Effector memory CD8-positive, alpha-beta T cell (primary cell): ENCODE results near the gene MACIR.
"Not testable (repeated sequence)": the region's sequence is repeated elsewhere in the genome, so short reads cannot be mapped to it uniquely, and the experiment has no call there.

Source experiments
- ATAC-seq: fragments of 150-1000 bp; cut with Tn5 transposase; replicated peaks from 2 replicates; pipeline ENCODE4 v1.10.0; 2021; ENCODE audit warnings: mild to moderate bottlenecking, moderate library complexity
- DNase-seq, 3 experiments: peaks; one replicate each; pipeline ENCODE4 v3.0.0; 2021
- H3K27ac Mint-ChIP-seq, 2 donors: one replicate each; pipeline ENCODE4 v1.8.0; 2022; ENCODE audit warnings: mild to moderate bottlenecking in 2 of 2, mixed read lengths in 2 of 2, moderate library complexity in 2 of 2
- H3K27me3 Mint-ChIP-seq, 2 donors: one replicate each; pipeline ENCODE4 v1.8.0; 2022; ENCODE audit warnings: mixed read lengths in 2 of 2
- H3K36me3 Mint-ChIP-seq: one replicate; pipeline ENCODE4 v1.8.0; 2022; ENCODE audit warnings: mild to moderate bottlenecking, moderate library complexity, mixed read lengths; ENCODE audit not compliant: insufficient read depth
- H3K4me1 Mint-ChIP-seq, 2 donors: one replicate each; pipeline ENCODE4 v1.8.0; 2022; ENCODE audit warnings: low read depth in 2 of 2, mixed read lengths in 2 of 2
- H3K4me3 Mint-ChIP-seq, 2 donors: one replicate each; pipeline ENCODE4 v1.8.0; 2022; ENCODE audit warnings: mild to moderate bottlenecking in 2 of 2, mixed read lengths in 2 of 2, moderate library complexity in 2 of 2
- H3K9me3 Mint-ChIP-seq, 2 donors: one replicate each; pipeline ENCODE4 v1.8.0; 2022; ENCODE audit warnings: mixed read lengths in 2 of 2
- total RNA-seq, 9 experiments: gene quantifications; one replicate each; lab custom pipeline; 2026; lab: John Stamatoyannopoulos, UW

The MACIR gene
- total RNA-seq, result 1.6 to 11.6 (median 6.2) reads per million in 9 experiments

DNA sequence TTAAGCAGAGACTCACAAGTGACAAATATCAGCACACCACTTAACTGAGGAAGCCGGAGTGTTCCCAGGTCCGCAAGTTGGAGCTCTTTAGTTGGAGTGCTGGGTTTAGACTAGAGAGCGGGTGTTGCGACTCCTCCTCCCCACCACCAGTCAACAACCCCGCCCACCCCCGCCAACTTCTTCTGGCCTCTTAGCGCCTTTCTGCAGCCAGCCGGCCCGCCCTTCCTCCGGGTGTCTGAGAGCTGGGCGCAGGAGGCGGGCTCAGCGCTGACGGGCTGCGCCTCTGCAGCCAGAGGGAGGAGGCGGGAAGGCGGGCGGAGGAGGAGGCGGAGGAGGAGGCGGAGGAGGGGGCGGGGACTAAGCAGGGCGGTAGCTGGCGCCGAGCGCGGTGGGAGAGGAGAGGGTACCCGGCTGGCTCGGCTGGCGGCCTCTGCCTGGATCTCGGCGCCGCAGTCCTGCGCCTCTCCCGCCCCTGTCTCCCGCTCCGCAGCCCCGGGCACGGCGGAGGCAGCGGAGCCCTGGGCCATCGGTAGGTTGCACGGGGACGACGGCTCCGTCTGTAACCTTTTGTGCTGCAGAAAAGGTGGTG, at the start of gene MACIR:
TSS of gene MACIR (plus strand) at position 396 of the 589 bp plus-strand sequence. CDS start 17,157 bp downstream, outside the sequence.
- no peaks in the 10 kb centered on the region for H3K9me3 Mint-ChIP-seq
- DNase-seq (peak; percentile 87 to 93 (median 90)), ATAC-seq (peak; percentile 90)
- peaks cover 10 to 15% of the 10 kb centered on the region in 2 donors for H3K4me1 Mint-ChIP-seq
- peaks cover 4% of the 10 kb centered on the region for H3K36me3 Mint-ChIP-seq
- H3K27me3 Mint-ChIP-seq, result peaks cover 11 to 21% of the 10 kb centered on the region in 2 donors
- H3K27ac Mint-ChIP-seq, result peak within 1 kb of the TSS; percentile 12 to 92
- H3K4me3 Mint-ChIP-seq, result peak within 1 kb of the TSS; percentile 81 to 86

DNA sequence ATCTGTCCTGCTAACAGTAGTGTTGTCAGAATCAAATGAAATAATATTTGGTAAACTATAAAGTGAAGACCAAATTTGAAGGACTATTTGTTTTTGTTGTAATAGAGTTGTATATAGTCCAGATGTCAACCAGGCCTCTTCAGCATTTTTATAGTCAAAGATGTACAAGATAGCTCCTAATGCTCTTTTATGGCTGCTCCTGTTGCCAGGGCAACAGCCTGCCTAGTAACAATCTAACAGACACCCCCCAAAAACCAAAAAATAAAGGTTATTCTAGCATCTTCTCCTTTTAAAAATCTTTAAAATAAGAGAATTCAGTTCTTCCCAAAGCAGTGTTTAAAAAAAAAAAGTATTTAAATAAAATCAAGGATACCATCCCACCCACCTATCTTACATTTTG, 49.5 kb upstream of the MACIR start:
- ATAC-seq, result no peak
- Mint-ChIP-seq H3K4me3 (no peak overlapping the region), H3K4me1 (peaks cover 15% of the 10 kb centered on the region in 2 donors), H3K9me3 (no peaks in the 10 kb centered on the region), H3K27me3 (no peaks in the 10 kb centered on the region), H3K27ac (peak overlapping the region in 1 of 2 donors; percentile 1), H3K36me3 (no peaks in the 10 kb centered on the region)
- no peak for DNase-seq

DNA sequence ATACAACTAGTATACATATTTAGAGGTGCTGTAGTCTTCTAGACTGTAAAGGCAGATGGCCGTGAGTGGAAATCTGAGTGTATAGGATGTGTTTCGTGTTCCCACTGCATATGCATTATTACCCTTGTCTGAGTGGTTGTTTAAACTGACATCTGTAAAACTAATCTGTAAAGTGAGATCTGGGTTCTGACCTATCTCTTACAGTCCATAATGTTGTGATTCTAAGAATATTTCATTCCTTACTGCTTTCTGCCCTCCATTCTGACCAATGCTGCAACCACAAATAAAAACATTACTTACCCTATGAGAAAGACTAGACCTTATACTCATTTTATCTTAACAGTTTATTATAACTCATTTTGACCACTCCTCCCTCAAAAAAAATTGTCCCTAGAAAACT, 47.6 kb upstream of the MACIR start:
- ATAC-seq, result no peak
- H3K27me3 Mint-ChIP-seq, result no peaks in the 10 kb centered on the region
- H3K4me1 Mint-ChIP-seq, result peaks cover 15% of the 10 kb centered on the region in 2 donors
- no peak for DNase-seq
- H3K4me3 Mint-ChIP-seq, result no peak overlapping the region
- H3K9me3 Mint-ChIP-seq, result no peaks in the 10 kb centered on the region
- no peaks in the 10 kb centered on the region for H3K36me3 Mint-ChIP-seq
- peak overlapping the region; percentile 65 to 92 for H3K27ac Mint-ChIP-seq

DNA sequence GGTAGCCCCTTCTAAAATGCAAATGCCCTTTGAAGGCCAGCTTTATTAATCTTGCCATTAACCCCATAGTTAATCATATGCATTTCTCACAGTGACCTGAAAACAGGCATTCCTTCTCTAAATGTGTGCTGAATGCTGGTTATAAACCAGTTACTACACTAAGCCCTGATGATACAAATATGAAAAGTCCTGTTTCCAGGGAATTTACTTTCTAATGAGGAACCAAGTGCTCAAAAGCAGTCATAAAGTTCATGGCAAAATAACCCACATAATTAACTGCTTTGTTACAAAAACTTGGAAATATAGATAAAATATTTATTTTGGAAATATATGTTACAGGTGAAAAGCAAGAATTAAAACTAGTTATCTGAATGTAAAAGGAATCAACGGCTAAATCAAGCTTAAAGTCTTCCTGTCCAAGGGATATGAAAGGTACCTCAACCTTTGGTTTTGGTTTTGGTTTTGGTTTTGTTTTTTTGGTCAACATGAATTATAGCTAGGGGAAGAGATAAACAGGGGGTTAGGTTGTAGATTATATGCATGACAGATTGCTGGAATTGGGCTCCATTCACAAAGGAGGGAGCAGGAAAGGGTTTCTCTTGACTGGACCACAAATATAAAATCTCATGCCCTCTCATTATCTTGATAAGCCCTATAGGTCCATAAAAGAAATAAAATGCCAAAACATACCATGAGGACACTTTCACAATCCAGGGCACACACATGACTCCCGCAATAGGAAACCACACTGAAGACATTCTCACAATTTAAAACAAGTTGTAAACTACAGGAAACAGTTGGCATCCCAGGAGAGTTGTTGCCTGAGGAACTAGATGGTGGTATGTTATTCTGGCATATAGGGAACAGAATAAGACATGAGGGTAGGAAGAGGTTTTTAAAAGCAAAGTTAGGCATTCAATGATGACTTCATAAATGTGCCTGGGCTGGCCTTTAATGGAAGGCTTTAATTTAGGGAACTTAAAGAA, 46.7 kb upstream of the MACIR start:
- Mint-ChIP-seq H3K27ac (peak overlapping the region; percentile 65 to 92), H3K4me3 (peak overlapping the region; percentile 64 to 72), H3K4me1 (peaks cover 15 to 19% of the 10 kb centered on the region in 2 donors), H3K36me3 (no peaks in the 10 kb centered on the region), H3K27me3 (no peaks in the 10 kb centered on the region), H3K9me3 (no peaks in the 10 kb centered on the region)
- no peak for DNase-seq
- peak; percentile 82 for ATAC-seq

- ATAC-seq (no peak), DNase-seq (no peak)
- no peak overlapping the region for H3K4me3 Mint-ChIP-seq
- no peak overlapping the region for H3K27ac Mint-ChIP-seq
- H3K9me3 Mint-ChIP-seq, result no peaks in the 10 kb centered on the region
- peaks cover 11 to 15% of the 10 kb centered on the region in 2 donors for H3K4me1 Mint-ChIP-seq
- no peaks in the 10 kb centered on the region for H3K27me3 Mint-ChIP-seq
- no peaks in the 10 kb centered on the region for H3K36me3 Mint-ChIP-seq
Measured at GRCh38 chr5:103216137-103216536, 42.4 kb upstream of the MACIR start.

GRCh38 chr5:103216697-103217096, 41.9 kb upstream of the MACIR start:
- H3K4me3 Mint-ChIP-seq, result no peak overlapping the region
- ATAC-seq (no peak), DNase-seq (no peak)
- H3K27me3 Mint-ChIP-seq, result no peaks in the 10 kb centered on the region
- no peaks in the 10 kb centered on the region for H3K36me3 Mint-ChIP-seq
- H3K27ac Mint-ChIP-seq, result no peak overlapping the region
- H3K9me3 Mint-ChIP-seq, result no peaks in the 10 kb centered on the region
- H3K4me1 Mint-ChIP-seq, result peaks cover 6 to 10% of the 10 kb centered on the region in 2 donors

- DNase-seq, result no peak
- Mint-ChIP-seq H3K27ac (no peak overlapping the region), H3K4me3 (no peak overlapping the region), H3K9me3 (no peaks in the 10 kb centered on the region), H3K36me3 (no peaks in the 10 kb centered on the region), H3K27me3 (no peaks in the 10 kb centered on the region), H3K4me1 (peaks cover 2 to 6% of the 10 kb centered on the region in 2 donors)
- no peak for ATAC-seq
Measured at GRCh38 chr5:103217101-103217500, 41.5 kb upstream of the MACIR start.

GRCh38 chr5:103218164-103218563, 40.4 kb upstream of the MACIR start:
- DNase-seq (no peak), ATAC-seq (no peak)
- no peaks in the 10 kb centered on the region for H3K27me3 Mint-ChIP-seq
- H3K4me3 Mint-ChIP-seq, result no peak overlapping the region
- peaks cover 0 to 3% of the 10 kb centered on the region in 2 donors for H3K4me1 Mint-ChIP-seq
- no peaks in the 10 kb centered on the region for H3K9me3 Mint-ChIP-seq
- no peak overlapping the region for H3K27ac Mint-ChIP-seq
- no peaks in the 10 kb centered on the region for H3K36me3 Mint-ChIP-seq

GRCh38 chr5:103219074-103219473, 39.5 kb upstream of the MACIR start:
- not testable (repeated sequence) for H3K4me1 Mint-ChIP-seq, DNase-seq, H3K27me3 Mint-ChIP-seq, H3K9me3 Mint-ChIP-seq, H3K36me3 Mint-ChIP-seq, ATAC-seq, H3K4me3 Mint-ChIP-seq, H3K27ac Mint-ChIP-seq

GRCh38 chr5:103223031-103223955, 35.3 kb upstream of the MACIR start:
- ATAC-seq, result no peak
- no peak overlapping the region for H3K4me3 Mint-ChIP-seq
- no peak overlapping the region for H3K27ac Mint-ChIP-seq
- no peak for DNase-seq
- no peaks in the 10 kb centered on the region for H3K9me3 Mint-ChIP-seq
- no peaks in the 10 kb centered on the region for H3K36me3 Mint-ChIP-seq
- H3K4me1 Mint-ChIP-seq, result peaks cover 0 to 2% of the 10 kb centered on the region in 2 donors
- peaks cover 27 to 30% of the 10 kb centered on the region in 2 donors for H3K27me3 Mint-ChIP-seq

DNA sequence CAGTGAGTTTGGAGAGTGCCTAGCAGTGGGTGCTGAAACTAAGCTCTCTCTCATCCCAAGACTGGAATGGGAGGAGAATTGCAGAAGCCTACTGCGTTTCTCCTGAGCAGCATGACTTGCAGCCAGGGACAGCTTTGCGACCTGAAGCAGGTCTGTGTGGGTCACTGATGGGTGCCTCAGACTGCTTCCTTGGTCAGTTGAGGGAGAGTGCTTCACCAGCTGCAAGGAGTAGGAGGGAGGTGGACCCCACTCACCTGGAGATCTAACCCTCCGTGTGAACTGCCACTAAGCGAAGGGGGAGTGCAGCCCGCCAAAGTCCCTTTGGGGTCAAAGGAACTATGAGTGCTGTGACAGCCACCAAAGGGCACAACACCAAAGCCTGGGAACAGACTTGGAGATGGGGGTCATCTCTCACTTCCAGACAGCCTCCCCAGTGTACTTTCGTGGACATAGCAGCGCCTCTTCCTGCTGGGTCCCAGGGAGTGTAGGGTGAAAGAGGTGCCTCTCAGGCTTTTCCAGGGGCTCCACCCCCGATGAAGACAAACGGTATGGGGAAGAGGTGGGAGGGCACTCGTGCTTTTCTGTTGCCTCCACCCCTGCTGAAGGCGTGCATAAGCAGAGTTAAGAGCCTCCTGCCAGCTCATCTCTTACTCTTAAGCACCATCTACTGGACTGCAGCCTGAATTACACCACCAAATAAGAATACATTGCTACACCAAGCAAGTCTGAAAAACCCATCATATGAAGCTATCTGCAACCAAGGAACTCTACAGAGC, 34.3 kb upstream of the MACIR start:
- no peaks in the 10 kb centered on the region for H3K9me3 Mint-ChIP-seq
- no peak overlapping the region for H3K27ac Mint-ChIP-seq
- H3K36me3 Mint-ChIP-seq, result no peaks in the 10 kb centered on the region
- peaks cover 37 to 39% of the 10 kb centered on the region in 2 donors for H3K27me3 Mint-ChIP-seq
- peak; percentile 33 to 40 (median 39) for DNase-seq
- H3K4me3 Mint-ChIP-seq, result no peak overlapping the region
- peaks cover 0 to 2% of the 10 kb centered on the region in 2 donors for H3K4me1 Mint-ChIP-seq
- ATAC-seq, result peak; percentile 99

DNA sequence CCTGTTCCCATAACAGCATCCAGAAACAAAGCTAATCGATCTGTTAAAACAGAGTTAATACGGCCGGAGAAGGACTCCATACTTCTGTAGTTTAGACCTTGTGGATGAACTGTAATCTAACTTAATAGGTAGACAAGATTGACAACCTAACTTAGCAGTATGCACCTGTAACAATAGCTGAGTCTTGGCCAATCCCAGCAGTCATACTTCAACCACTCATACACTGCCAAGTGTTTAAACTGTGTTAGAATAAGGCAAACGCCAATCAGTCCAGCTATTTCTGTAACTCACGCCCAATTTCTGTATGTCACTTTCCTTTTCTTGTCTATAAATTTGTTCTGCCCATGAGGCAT, 33.7 kb upstream of the MACIR start:
- ATAC-seq (no peak), DNase-seq (no peak)
- H3K9me3 Mint-ChIP-seq, result no peaks in the 10 kb centered on the region
- H3K27ac Mint-ChIP-seq, result no peak overlapping the region
- no peaks in the 10 kb centered on the region for H3K36me3 Mint-ChIP-seq
- no peak overlapping the region for H3K4me3 Mint-ChIP-seq
- peaks cover 37 to 39% of the 10 kb centered on the region in 2 donors for H3K27me3 Mint-ChIP-seq
- peaks cover 0 to 2% of the 10 kb centered on the region in 2 donors for H3K4me1 Mint-ChIP-seq
